AG08395 (cell line): Measurements from ENCODE around the gene LSR.

Experiments
- DNase-seq: peaks from one replicate; pipeline ENCODE4 v3.0.0; 2012; ENCODE audit warnings: mixed read lengths, low spot score

Gene LSR

DNA sequence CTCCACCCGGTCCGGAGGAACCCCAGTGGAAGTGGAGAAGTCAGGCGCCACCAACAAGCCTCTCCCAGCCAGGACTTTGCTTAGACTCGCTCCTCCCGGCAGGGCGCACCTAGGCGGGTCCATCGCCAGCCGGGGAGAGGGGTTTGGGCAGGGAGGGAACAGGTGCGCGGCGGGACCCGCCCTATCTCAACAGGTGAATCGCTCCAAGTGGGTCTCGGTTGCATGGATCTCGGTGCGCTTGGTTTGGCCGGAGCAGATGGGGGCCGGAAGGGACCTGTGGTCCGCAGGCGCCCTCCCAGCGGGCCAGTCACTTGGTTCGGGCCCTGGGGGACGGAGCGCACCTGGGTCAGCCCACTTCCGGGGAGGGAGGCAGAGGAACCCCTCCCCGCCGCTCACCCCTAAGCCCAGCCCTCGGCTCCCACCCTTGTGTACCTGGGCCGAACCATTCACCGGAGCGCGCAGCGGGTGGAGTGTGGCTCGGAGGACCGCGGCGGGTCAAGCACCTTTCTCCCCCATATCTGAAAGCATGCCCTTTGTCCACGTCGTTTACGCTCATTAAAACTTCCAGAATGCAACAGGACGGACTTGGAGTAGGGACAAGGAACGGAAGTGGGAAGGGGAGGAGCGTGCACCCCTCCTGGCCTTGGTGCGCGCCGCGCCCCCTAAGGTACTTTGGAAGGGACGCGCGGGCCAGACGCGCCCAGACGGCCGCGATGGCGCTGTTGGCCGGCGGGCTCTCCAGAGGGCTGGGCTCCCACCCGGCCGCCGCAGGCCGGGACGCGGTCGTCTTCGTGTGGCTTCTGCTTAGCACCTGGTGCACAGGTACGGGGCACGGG lies at the start of gene LSR:
Gene LSR, plus strand, starts transcription at position 693 of the 836 bp plus-strand sequence. Its CDS starts 21 bp downstream, at position 714.
- DNase-seq = no peak

- DNase-seq = no peak
These were observed 49.3 kb upstream of the LSR start for GRCh38 chr19:35199481-35199880.

GRCh38 chr19:35202722-35203688 lies 45.8 kb upstream of the LSR start:
- no peak for DNase-seq

DNA sequence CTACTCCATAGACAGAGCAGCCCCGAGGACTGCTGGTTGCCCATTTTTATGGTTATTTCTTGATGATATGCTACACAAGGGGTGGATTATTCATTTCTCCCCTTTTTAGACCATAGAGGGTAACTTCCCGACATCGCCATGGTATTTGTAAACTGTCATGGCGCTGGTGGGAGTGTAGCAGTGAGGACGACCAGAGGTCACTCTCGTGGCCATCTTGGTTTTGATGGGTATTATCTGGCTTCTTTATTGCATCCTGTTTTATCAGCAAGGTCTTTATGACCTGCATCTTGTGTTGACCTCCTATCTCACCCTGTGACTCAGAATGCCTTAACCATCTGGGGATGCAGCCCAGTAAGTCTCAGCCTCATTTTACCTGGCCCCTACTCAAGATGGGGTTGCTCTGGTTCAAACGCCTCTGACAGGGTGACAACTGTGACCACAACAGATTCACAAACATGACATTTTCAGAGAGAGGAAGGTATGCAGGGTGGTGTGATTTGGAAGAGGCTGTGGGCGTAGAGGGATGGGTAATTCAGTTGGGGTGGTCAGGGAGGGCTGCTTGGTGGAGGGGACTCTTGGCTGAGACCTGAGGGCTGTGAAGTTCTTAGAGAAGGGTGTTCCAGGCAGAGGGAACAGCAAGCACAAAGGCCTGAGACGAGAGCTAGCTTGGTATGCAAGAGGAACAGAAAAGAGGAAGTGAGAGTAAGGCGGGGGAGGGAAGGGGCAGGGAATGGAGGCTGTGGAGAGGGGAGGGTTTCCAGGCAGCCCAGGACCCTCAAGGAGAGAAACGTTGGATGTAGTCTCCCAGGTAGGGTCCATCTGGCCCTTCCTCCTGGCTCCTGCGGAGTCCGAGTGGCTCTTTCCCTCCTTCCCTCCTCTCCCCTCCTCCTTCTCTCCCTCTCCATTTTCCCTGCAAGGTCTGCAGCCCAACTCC lies 43.7 kb upstream of the LSR start:
- DNase-seq = no peak

GRCh38 chr19:35205733-35206323 lies 43.0 kb upstream of the LSR start:
- no peak for DNase-seq

- DNase-seq = no peak
These were observed 42.4 kb upstream of the LSR start for GRCh38 chr19:35206379-35206778.

DNA sequence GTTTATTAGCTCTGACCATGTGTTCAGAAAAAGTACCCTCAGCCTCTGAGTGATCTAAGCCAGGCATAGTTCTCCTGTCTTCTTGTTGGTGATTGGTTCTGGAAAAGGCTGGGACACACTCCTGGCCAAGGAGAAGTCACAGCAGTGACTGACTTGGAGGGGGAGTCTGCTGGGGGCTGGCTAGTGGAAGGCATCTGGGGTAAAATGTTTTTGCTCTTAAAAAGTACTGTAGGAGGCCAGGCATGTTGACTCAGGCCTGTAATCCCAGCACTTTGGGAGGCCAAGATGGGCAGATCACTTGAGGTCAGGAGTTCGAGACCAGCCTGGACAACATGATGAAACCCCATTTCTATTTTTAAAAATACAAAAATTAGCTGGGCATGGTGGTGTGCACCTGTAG lies 41.9 kb upstream of the LSR start:
- no peak for DNase-seq

DNA sequence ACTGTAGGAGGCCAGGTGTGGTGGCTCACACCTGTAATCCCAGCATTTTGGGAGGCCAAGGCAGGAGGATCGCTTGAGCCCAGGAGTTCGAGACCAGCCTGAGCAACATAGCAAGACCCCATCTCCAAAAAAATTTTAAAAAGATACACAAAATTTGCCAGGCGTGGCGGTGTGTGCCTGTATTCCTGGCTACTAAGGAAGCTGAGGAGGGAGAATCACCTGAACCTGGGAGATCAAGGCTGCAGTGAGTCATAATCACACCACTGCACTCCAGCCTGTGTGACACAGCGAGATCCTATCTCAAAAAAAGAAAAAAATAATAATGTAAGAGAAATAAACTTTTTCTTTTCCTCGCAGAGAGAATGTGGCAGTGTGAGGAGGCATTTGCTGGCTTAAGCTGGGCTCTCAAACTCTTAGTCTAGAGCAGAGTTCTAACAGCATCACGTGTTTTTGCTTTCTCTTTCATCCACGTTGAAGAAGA lies 41.4 kb upstream of the LSR start:
- DNase-seq = no peak

- DNase-seq = no peak
These were observed 40.7 kb upstream of the LSR start for GRCh38 chr19:35208121-35208520.

GRCh38 chr19:35209646-35210045 lies 39.2 kb upstream of the LSR start:
- no peak for DNase-seq

DNA sequence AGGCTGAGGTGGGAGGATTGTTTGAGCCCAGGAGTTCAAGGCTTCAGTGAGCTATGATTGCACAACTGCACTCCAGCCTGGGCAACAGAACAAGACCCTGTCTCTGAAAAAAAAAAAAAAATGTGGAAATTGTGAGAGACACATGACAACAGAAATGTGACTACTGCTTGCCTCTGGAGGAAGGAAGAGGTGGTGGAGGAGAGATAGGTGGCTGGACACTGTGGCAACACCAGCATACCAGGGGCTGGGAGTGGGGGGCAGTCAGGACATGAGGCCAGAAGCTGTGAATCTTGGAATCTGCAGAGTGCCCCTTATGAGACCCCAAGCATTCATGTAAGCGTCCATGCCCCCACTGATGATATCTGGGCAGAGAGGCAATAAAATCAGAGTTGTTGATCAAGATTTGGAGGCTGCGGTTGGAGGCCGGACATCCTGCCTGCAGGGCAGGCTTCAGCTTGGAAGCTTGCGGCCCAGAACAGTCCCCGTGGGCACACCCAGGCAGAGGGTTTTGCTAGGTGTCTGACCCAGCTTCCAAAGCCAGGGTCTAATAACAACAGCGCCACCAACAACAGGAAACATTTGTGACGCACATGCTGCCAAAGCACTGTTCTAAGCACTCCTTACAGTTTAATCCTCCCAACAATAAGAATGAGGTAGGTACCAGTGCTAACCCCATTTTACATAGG lies 37.1 kb upstream of the LSR start:
- DNase-seq = no peak

- no peak for DNase-seq
These were observed 36.6 kb upstream of the LSR start for GRCh38 chr19:35212241-35212640.

- DNase-seq = peak; percentile 56
These were observed 34.9 kb upstream of the LSR start for GRCh38 chr19:35213663-35214632.

GRCh38 chr19:35214766-35215422 lies 33.9 kb upstream of the LSR start:
- DNase-seq = no peak

GRCh38 chr19:35216016-35216832 lies 32.6 kb upstream of the LSR start:
- peak; percentile 41 for DNase-seq

DNA sequence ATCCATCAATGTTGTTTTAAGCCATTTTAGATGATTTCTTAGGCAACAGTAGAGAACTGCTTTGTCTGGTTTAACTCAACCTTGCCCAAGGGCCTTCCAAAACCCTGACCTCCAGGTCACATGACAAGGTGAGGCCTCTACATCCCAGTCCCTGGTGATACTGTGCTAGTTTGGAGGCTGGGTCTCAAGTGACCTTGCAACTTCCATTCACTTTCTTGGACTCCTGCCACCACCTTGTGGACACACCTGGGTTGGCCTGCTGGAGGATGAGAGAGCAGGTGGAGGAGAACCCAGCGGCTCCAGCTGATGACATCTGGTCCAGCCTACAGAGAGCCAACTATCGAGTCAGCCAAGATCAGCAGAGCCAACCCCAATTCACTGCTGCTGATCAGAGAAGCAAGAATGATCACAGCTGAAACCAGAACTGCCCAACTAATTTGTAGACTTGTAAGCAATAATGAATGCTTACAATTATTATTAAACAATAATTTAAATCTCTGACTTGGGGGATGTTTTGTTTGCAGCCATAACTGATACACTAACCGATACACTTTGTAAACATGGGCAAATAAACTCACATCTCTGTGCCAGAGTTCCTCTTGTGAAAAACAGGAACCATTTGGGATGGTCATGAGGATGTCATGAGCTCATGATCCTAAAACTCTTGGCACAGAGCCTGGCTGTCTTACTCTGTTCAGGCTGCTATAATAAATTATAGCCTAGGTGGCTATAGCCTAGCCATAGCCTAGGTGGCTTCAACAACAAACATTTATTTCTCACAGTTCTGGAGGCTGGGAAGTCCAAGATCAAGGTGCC lies 31.8 kb upstream of the LSR start:
- no peak for DNase-seq

DNA sequence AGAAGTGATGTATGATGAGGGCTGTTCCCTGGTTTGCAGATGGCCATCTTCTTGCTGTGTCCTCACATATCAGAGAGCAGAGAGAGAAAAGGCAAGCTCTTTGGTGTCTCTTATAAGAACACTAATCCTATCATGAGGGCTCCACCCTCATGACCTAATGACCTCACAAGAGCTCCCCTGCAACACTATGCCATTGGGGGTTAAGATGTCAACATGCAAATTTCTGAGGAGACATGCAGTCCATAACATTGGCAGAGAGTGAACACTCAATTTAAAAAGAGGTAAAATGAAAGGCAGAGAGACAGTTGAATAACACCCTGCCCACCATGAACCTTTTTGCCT lies 31.2 kb upstream of the LSR start:
- no peak for DNase-seq
